Skeletal muscle satellite cell (primary cell): ENCODE measurements around the gene P2RX6. TPM values are rescaled to one million over a fixed set of nuclear protein-coding genes. Genes with fewer than 3 reads are reported as not detected.
"Not testable (repeated sequence)": the region's sequence is repeated elsewhere in the genome, so short reads cannot be mapped to it uniquely, and the experiment has no call there.

Source experiments
- H3K27me3 ChIP-seq: 2 replicates; pipeline ENCODE4 v1.7.0; 2013; ENCODE audit warnings: low read length; ENCODE audit not compliant: control insufficient read depth, insufficient read depth
- H3K36me3 ChIP-seq: 2 replicates; pipeline ENCODE4 v1.7.0; 2013; ENCODE audit warnings: mild to moderate bottlenecking, control low read depth, low read length; ENCODE audit not compliant: insufficient read depth
- H3K4me1 ChIP-seq: 2 replicates; pipeline ENCODE4 v1.7.0; 2013; ENCODE audit warnings: low read length; ENCODE audit not compliant: control insufficient read depth, insufficient read depth
- H3K4me2 ChIP-seq: 2 replicates; pipeline ENCODE4 v1.7.0; 2013; ENCODE audit warnings: mild to moderate bottlenecking, low read length
- H3K4me3 ChIP-seq: 2 replicates; pipeline ENCODE4 v1.7.0; 2013; ENCODE audit warnings: low read length
- H3K9ac ChIP-seq: 2 replicates; pipeline ENCODE4 v1.7.0; 2013; ENCODE audit warnings: mild to moderate bottlenecking, low read depth, low read length, moderate library complexity
- H3K9me3 ChIP-seq: replicated peaks from 2 replicates; pipeline ENCODE4 v1.7.0; 2013; ENCODE audit warnings: mild to moderate bottlenecking, control low read depth, low read length
- total RNA-seq: library from RNA; depleted of rRNA; stranded (reverse); fragments of >200 nt; gene quantifications from 2 replicates; pipeline ENCODE4 v1.2.3, GENCODE V29; 2012; rRNA removed

P2RX6 gene
- 0.25 and 1.3 TPM in 2 replicates for total RNA-seq

DNA sequence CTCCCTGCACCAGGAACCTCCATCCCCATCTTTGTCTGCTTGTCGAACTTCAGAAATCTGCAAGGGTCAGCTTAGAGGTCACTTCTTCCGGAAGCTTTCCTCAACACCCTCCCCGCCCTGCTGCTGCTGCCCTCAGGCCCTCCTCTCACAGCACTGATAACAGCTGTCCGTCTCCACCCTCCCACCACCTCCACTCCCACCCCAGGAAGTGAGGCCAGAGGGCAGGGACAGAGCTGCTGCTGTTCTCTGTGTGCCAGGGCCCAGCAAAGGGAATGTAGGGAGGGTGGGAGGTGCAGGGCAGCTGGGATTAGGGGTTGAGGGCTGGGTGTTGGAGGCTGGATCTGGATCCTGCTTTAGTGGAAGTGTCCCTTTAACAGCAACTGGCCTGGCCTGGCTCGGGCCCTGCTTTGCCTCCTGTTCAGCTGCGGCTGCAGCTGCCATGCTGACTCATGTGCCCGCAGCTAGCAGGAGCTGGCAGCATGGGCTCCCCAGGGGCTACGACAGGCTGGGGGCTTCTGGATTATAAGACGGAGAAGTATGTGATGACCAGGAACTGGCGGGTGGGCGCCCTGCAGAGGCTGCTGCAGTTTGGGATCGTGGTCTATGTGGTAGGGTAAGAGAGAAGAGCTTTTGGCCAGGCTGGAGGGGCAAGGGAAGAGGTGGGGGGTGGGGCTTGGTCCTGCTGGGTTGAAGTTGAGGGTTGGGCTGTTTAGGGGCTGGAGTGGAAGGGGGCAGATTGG lies at the start of gene P2RX6:
P2RX6 (plus strand) TSS at position 440 of the 740 bp plus-strand sequence; CDS start at position 450, 10 bp downstream.
- Histone ChIP-seq H3K27me3 (no peaks in the 10 kb centered on the region), H3K4me2 (peak within 1 kb of the TSS; percentile 92), H3K4me3 (peak within 1 kb of the TSS; percentile 77), H3K9ac (peak within 1 kb of the TSS; percentile 84), H3K4me1 (peaks cover 33% of the 10 kb centered on the region), H3K36me3 (no peaks in the 10 kb centered on the region), H3K9me3 (no peaks in the 10 kb centered on the region)

DNA sequence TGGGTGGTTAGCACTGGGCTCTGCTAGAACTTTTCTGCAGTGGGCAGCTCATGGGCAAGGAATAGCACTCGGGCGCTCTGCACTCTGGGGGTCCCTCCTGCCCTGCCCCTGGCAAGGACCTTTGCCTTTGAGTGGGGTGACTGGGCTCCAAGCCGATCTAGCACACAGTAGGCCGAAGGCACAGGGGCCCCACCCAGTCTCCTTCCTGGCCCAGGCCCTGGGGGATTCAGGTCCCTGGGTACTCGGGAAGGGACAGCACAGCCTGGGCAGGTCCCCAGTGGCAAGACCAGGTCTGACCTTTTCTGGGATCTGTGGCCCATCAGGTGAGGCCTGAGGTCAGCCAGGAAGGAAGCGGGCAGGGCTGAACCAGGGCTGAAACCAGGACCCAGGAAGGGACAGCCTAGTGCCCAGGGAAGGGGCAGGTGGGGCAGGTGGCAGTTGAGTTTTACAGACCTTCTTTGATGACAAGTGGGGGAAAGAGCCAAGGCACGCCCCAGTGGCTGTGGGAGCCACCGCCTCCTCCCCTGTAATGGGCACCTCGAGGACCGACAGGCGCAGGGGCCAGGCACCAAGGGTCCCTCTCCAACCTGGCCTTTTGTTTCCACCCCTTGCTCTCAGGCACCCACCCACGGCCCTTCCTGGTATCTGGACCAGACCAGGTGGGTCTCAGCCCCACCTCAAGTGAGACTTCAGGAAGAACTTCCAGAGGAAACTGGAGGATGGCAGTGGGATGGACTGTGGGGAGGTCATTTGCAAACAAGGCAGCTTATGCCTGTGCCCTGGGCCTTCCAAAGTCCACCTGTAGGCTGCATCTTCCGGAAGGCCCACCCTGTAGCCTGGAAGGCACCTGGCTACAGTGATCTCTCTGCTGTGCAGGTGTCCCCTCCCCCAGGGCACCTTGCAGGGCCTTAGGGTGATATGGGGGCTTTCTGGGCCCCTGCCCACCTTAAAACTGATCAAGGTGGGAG lies 48.8 kb upstream of the P2RX6 start:
- Histone ChIP-seq H3K4me1 (no peaks in the 10 kb centered on the region), H3K27me3 (peaks cover 23% of the 10 kb centered on the region), H3K36me3 (no peaks in the 10 kb centered on the region), H3K4me3 (no peak overlapping the region), H3K9me3 (no peaks in the 10 kb centered on the region), H3K9ac (no peak overlapping the region), H3K4me2 (no peak overlapping the region)

DNA sequence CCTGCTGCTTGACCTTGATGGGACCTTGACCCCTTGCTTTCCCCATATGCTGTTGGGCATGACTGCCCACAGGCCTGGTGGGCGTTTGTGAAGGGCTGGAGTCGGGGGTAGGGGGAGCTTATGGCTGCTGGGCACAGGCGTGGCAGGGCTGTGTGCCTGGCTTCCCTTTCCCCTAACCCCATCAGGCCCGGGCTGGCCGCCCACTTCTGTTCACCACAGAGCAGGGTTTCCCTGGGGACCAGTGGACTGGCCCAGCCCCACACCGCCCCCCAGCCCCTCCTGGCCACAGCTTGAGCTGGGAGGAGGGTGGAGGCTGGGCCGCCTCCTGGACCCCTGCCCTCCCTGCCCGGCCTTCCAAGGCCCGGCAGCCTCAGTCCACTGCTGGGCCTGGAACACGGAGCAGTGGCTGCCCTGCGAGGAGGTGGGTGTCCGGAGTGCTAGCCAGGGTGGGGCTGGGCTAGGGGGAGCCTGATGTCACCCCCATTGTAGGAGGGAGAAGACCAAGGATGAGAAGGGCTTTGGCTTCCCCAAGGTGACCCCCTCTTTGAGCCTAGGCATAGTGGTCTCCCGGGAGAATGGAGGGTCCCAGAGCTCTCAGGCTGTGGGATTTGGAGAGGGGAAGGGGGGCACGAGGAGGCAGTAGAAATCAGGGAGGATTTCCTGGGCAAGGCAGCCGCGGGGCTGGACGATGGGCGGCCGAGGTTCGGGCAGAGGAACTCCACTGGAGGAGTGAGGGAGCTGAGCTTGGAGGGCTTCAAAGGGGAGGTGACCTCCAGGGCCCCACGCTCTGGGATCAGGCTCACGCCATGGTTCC lies 47.9 kb upstream of the P2RX6 start, which contains the start of gene AIFM3:
AIFM3 (plus strand) TSS at position 373 of the 814 bp plus-strand sequence. CDS start 690 bp downstream, outside the sequence.
- Histone ChIP-seq H3K4me2 (no peak within 1 kb of the TSS), H3K4me3 (no peak within 1 kb of the TSS), H3K9me3 (no peaks in the 10 kb centered on the region), H3K27me3 (peaks cover 23% of the 10 kb centered on the region), H3K9ac (no peak within 1 kb of the TSS), H3K36me3 (no peaks in the 10 kb centered on the region), H3K4me1 (no peaks in the 10 kb centered on the region)

DNA sequence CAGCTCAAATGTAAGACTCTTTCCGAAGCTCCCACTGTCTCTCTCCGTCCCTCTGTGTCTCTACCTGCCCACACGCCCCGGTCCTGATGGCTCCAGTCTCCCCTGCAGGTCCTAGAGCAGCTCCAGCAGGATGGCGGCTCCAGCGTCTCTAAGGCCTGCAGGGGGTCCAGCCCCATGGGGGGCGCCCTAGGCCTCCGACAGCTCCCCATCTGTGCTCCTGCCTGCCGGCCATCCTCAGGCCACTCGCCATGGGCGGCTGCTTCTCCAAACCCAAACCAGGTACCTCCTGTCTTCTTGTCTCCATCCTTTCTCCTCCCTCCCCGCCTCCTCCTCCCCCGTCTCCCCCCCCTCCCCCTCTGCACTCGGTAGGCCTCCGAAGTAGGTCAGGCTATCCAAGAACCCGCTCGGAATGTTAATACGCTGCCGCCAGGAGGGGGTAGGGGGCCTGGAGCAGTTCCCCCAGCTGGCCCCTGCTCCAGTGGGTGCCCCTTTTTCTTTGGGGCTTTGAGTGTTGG lies 47.2 kb upstream of the P2RX6 start:
- Histone ChIP-seq H3K9ac (no peak overlapping the region), H3K36me3 (no peaks in the 10 kb centered on the region), H3K27me3 (peaks cover 23% of the 10 kb centered on the region), H3K4me2 (no peak overlapping the region), H3K4me1 (no peaks in the 10 kb centered on the region), H3K9me3 (no peaks in the 10 kb centered on the region), H3K4me3 (no peak overlapping the region)

DNA sequence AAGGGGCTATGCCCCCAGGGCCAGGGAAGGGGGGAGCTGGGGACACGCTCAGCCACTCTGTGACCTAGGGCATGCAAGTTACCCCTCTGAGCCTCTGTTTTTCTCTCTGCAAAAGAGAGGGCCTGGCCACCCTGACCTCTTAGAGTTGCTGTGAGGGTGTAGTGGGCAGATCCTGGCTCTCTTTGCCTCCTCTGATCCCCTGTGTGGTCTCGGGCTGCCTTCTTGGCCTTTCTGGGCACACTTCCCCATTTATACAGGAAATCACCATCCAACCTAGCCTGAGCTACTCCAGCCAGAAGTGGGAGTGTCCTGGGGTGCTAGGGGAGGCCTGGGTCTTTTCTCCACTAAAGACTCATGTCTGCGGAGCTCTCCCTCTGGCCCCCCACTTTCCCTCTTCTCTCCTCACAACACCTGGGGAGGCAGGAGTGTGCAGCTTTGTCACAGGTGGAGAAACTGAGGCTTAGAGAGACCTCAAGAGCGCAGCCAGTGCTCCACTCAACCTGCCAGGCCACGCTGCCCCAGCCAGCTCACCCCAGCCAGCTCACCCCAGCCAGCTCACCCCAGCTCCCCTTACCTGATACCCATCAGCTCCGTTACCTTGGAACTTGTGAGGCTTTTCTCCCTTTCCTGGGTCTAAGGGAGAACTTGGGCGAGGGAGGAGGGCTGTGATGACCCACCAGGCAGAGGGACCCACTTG lies 46.5 kb upstream of the P2RX6 start:
- H3K4me1 ChIP-seq: no peaks in the 10 kb centered on the region

DNA sequence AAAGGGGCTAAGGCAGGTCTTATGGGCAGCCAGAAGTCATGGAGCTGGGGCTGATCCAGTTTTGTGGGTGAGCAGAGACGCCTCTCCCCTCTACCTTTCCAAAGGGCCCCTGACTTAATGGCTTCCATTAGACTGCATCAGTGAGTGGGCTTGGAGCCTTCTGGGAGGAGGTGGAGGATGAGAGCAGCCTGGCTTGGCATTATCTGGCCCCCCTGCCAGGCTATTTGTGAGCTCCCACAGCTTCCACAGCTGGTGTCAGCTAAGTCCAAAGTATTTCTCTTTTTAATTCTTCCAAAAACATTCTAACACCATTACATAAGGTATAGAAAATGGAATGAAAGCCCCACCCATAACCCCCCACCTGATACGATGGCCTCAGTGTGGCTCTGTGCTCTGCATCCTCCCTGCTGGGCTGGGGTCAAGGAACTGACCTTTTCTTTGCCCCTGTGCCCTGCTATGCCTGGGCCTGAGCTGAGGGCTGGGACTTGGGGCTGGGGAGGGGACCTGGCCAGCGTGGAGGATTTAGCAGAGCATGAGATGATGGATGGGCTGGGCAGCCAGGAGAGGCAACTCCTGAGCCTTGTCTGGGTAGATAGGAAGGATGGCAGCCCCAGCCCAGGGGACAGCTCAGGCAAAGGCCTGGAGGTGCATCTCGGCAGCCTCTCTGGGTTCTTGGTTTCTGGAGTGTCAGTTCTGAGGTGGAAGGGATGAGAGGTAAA lies 43.9 kb upstream of the P2RX6 start:
- no peak overlapping the region for H3K4me3 ChIP-seq
- no peak overlapping the region for H3K9ac ChIP-seq
- no peak overlapping the region for H3K4me2 ChIP-seq
- no peaks in the 10 kb centered on the region for H3K36me3 ChIP-seq
- no peaks in the 10 kb centered on the region for H3K4me1 ChIP-seq
- H3K27me3 ChIP-seq: peaks cover 11% of the 10 kb centered on the region
- H3K9me3 ChIP-seq: no peaks in the 10 kb centered on the region

More for the DNA sequence above, 46.5 kb upstream of the P2RX6 start:
- Histone ChIP-seq H3K4me2 (no peak overlapping the region), H3K27me3 (peaks cover 21% of the 10 kb centered on the region), H3K9ac (no peak overlapping the region), H3K4me3 (no peak overlapping the region), H3K36me3 (no peaks in the 10 kb centered on the region), H3K9me3 (no peaks in the 10 kb centered on the region)

DNA sequence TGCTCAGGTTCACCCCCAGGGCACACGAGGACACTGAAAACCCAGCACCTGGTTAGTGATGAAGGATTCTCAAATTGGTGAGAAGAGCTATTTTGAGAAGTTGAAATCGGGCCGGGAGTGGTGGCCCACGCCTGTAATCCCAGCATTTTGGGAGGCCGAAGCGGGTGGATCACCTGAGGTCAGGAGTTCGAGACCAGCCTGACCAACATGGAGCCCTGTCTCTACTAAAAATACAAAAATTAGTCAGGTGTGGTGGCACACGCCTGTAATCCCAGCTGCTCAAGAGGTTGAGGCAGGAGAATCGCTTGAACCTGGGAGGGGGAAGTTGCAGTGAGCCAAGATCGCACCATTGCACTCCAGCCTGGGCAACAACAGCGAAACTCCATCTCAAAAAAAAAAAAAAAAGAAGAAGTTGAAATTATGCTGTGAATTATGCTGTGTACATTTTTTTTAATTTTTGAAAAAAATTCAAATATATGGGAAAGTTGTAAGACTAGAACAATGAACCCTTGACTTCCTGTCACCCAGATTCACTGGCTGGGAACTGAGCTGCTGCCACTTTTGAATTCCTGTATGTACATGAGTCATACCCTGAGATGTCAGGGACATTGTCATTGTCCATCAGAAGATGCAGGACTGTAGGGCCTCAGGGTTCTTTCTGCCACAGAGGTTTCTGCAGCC lies 42.8 kb upstream of the P2RX6 start:
- peaks cover 11% of the 10 kb centered on the region for H3K27me3 ChIP-seq
- H3K4me2 ChIP-seq, H3K4me3 ChIP-seq, H3K9ac ChIP-seq, H3K36me3 ChIP-seq, H3K4me1 ChIP-seq, H3K9me3 ChIP-seq: not testable (repeated sequence)

DNA sequence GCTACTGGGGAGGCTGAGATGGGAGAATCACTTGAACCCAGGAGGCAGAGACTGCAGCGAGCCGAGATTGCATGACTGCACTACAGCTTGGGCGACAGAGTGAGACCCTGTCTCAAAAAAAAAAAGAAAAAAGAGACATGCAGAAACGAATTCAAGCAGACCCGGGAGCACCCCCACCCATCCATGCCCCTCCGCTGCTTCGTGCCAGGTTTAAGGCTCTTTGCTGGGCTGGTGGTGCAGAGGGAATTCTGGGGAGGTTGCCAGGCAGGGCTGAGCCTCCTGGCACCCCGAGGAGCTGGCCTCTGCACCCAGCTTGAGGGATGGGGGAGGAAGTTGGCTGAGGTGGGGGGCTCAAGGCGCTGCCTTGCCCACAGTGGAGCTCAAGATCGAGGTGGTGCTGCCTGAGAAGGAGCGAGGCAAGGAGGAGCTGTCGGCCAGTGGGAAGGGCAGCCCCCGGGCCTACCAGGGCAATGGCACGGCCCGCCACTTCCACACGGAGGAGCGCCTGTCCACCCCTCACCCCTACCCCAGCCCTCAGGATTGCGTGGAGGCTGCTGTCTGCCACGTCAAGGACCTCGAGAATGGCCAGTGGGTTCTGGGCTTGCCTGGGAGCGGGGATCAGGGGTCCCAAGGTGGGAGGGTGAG lies 41.9 kb upstream of the P2RX6 start:
- Histone ChIP-seq H3K4me2 (no peak overlapping the region), H3K4me1 (no peaks in the 10 kb centered on the region), H3K9me3 (no peaks in the 10 kb centered on the region), H3K9ac (no peak overlapping the region), H3K27me3 (peaks cover 11% of the 10 kb centered on the region), H3K36me3 (no peaks in the 10 kb centered on the region), H3K4me3 (no peak overlapping the region)

DNA sequence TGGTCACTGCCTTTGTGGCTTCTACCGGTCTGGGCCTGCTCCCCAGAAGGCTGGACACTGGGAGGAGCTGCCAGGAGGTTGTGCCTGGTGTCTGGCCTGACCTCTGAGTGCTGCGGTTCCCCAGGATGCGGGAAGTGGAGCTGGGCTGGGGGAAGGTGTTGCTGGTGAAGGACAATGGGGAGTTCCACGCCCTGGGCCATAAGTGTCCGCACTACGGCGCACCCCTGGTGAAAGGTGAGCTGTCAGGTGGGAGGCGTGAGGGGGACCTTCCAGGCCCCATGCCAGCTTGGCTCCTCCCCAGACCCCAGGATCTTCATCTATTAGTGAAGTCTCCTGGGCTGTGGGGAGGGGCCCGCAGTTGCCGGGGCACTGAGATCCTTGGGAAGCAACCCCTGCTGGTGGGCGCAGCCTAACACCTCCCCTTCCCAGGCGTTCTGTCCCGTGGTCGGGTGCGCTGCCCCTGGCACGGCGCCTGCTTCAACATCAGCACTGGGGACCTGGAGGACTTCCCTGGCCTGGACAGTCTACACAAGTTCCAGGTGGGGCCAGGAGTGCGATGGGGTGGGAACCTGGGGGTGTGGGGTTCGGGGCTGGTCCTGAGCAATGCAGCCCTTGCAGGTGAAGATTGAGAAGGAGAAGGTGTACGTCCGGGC lies 41.2 kb upstream of the P2RX6 start:
- no peaks in the 10 kb centered on the region for H3K4me1 ChIP-seq
- no peak overlapping the region for H3K4me2 ChIP-seq
- H3K27me3 ChIP-seq: peaks cover 11% of the 10 kb centered on the region
- H3K9ac ChIP-seq: no peak overlapping the region
- H3K4me3 ChIP-seq: no peak overlapping the region
- no peaks in the 10 kb centered on the region for H3K36me3 ChIP-seq
- peaks cover 5% of the 10 kb centered on the region for H3K9me3 ChIP-seq
